HepG2 (cell line): ENCODE data around the gene AHSG. TPM values are rescaled to one million over a fixed set of nuclear protein-coding genes. Genes with fewer than 3 reads are reported as not detected.

ENCODE experiments used
- CREM ChIP-seq, 2 experiments: sonication (generic) in 1 of 2; formaldehyde crosslinking in 1 of 2; IDR thresholded peaks; 2 replicates each; pipeline versions ENCODE4 v1.4.0 to v1.6.1; 2016 to 2020; ENCODE audit warnings: antibody characterized with exemption in 1 of 2, mild to moderate bottlenecking in 1 of 2, missing genetic modification reagents in 1 of 2
- GATAD1 ChIP-seq: IDR thresholded peaks from 2 replicates; pipeline ENCODE4 v1.6.1; 2016; ENCODE audit warnings: missing genetic modification reagents, missing compliant biosample characterization
- GPN1 ChIP-seq: sonication (generic); formaldehyde crosslinking; IDR thresholded peaks from 2 replicates; pipeline ENCODE4 v1.5.1; 2020; ENCODE audit warnings: missing genetic modification reagents, borderline replicate concordance
- HDAC2 ChIP-seq: sonication (generic); formaldehyde crosslinking; IDR thresholded peaks from 2 replicates; pipeline ENCODE4 v1.4.0; 2020; ENCODE audit warnings: missing genetic modification reagents
- HNRNPK ChIP-seq: fragments of 200-400 bp; formaldehyde crosslinking; IDR thresholded peaks from 2 replicates; pipeline ENCODE4 v1.6.1; 2018; ENCODE audit warnings: low read length, low read depth, moderate library complexity, mild to moderate bottlenecking; ENCODE audit not compliant: poor library complexity, severe bottlenecking
- MED1 ChIP-seq: sonication (generic); formaldehyde crosslinking; IDR thresholded peaks from 2 replicates; pipeline ENCODE4 v1.4.0; 2020; ENCODE audit warnings: missing genetic modification reagents
- MIER2 ChIP-seq: IDR thresholded peaks from 2 replicates; pipeline ENCODE4 v1.6.1; 2016; ENCODE audit warnings: missing biosample characterization, missing genetic modification reagents
- MXI1 ChIP-seq: IDR thresholded peaks from 3 replicates; pipeline ENCODE4 v1.6.1; 2012; ENCODE audit warnings: low read depth, low read length, inconsistent platforms, borderline replicate concordance
- PAXIP1 ChIP-seq: sonication (generic); formaldehyde crosslinking; conservative IDR thresholded peaks from 2 replicates; pipeline ENCODE4 v1.4.0; 2020; ENCODE audit warnings: mild to moderate bottlenecking, missing genetic modification reagents, moderate library complexity
- RCOR2 ChIP-seq: IDR thresholded peaks from 2 replicates; pipeline ENCODE4 v1.6.1; 2016; ENCODE audit warnings: missing biosample characterization, missing genetic modification reagents
- RFX5 ChIP-seq: IDR thresholded peaks from 2 replicates; pipeline ENCODE4 v1.6.1; 2011; ENCODE audit warnings: low read depth, low read length, improper control_type of control experiment
- SMAD9 ChIP-seq: sonication (generic); formaldehyde crosslinking; IDR thresholded peaks from 2 replicates; pipeline ENCODE4 v1.5.1; 2020; ENCODE audit warnings: mild to moderate bottlenecking, missing genetic modification reagents
- SOX13 ChIP-seq, 3 experiments: fragments of 450-650 bp in 1 of 3; sonication (generic) in 1 of 3; formaldehyde crosslinking in 1 of 3; IDR thresholded peaks in 2 of 3; conservative IDR thresholded peaks in 1 of 3; 2 replicates each; pipeline versions ENCODE4 v1.5.0 to v1.6.1; 2016 to 2020; ENCODE audit warnings: antibody characterized with exemption in 1 of 3, mild to moderate bottlenecking in 1 of 3, missing compliant biosample characterization in 1 of 3, missing genetic modification reagents in 1 of 3, moderate library complexity in 1 of 3
- SSRP1 ChIP-seq: IDR thresholded peaks from 2 replicates; pipeline ENCODE4 v1.6.1; 2016; ENCODE audit warnings: control low read depth
- TMF1 ChIP-seq: sonication (generic); formaldehyde crosslinking; IDR thresholded peaks from 2 replicates; pipeline ENCODE4 v1.8.1; 2022; ENCODE audit warnings: low read depth, missing genetic modification reagents
- ZFAT ChIP-seq: sonication (generic); formaldehyde crosslinking; conservative IDR thresholded peaks from 2 replicates; pipeline ENCODE4 v1.8.1; 2023; ENCODE audit warnings: missing genetic modification reagents, inconsistent platforms
- ZNF33A ChIP-seq: sonication (generic); formaldehyde crosslinking; IDR thresholded peaks from 2 replicates; pipeline ENCODE4 v1.5.1; 2020; ENCODE audit warnings: missing genetic modification reagents, mild to moderate bottlenecking, moderate library complexity, borderline replicate concordance
- ZNF737 ChIP-seq: sonication (generic); formaldehyde crosslinking; IDR thresholded peaks from 2 replicates; pipeline ENCODE4 v1.5.0; 2020; ENCODE audit warnings: missing genetic modification reagents, mild to moderate bottlenecking, borderline replicate concordance
- ZNF792 ChIP-seq: IDR thresholded peaks from 2 replicates; pipeline ENCODE4 v1.6.1; 2016
- polyA plus RNA-seq, 8 experiments: library from polyadenylated mRNA; depleted of rRNA in 3 of 8; stranded (reverse) in 7 of 8; unstranded in 1 of 8; fragments of >200 nt; fragmentation: Illumina TruSeq in 4 of 8; extraction: Trizol in 4 of 8; gene quantifications; 2 replicates each; pipeline versions ENCODE4 v1.2.1 to v1.2.3, GENCODE V29; 2011 to 2016; ENCODE audit warnings: low read depth in 4 of 8, missing spikeins in 1 of 8, mixed read lengths in 1 of 8; ENCODE audit not compliant: insufficient read depth in 1 of 8
- total RNA-seq, 5 experiments: library from RNA; depleted of rRNA; stranded (reverse); fragments of >200 nt; fragmentation: Illumina TruSeq; extraction: Trizol; gene quantifications; 2 replicates each; pipeline ENCODE4 v1.2.3, GENCODE V29; 2016; ENCODE audit warnings: low read depth in 1 of 5
- TF ChIP-seq, protein P1 (sequence below): fragments of 450-650 bp; IDR thresholded peaks from 2 replicates; pipeline ENCODE4 v1.6.1; 2016
- TF ChIP-seq, protein P2 (sequence below): sonication (generic); formaldehyde crosslinking; IDR thresholded peaks from 2 replicates; pipeline ENCODE4 v1.8.0; 2022; ENCODE audit warnings: low read depth, missing genetic modification reagents
- TF ChIP-seq, protein P3 (sequence below): sonication (generic); formaldehyde crosslinking; IDR thresholded peaks from 2 replicates; pipeline ENCODE4 v1.4.0; 2020; ENCODE audit warnings: missing genetic modification reagents

Gene AHSG
- total and polyA plus RNA-seq, 2 of the 13 experiments (the other 11 are each of a cell fraction or from before 2014, with no cell fraction given), result 2,043 to 19,152 TPM

DNA sequence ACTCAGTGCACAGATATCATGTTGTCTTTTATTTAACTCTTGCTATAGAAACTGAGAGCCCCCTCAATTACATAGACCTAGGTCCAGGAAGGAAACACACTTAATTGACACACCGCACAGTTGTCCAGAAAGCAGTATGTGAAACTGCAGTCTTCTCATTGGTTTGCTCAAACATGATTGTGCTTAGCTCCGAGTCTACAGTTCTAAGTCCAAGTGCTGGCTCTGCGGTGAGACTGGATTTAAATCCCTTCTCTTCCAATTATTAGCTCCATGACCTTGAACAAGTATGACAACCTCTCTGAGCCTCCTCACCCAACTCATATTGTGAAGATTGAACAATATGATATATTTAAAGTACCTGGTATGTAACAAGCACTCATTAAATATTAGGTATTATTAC is 19.0 kb upstream of the AHSG start (continued):
- TF ChIP-seq SSRP1 (CRISPR knock-in tag) (no peak), ZNF737 (CRISPR knock-in tag) (no peak), SOX13 (IDR thresholded peaks at IDR 0.05) (no peak), SOX13 (CRISPR knock-in tag; conservative IDR thresholded peaks at IDR 0.05 in 1 of 2, IDR thresholded peaks at IDR 0.05 in 1 of 2) (peak in 1 of 2 experiments; percentile 30; a peak in 1 of 4 replicates), MIER2 (CRISPR knock-in tag) (no peak), HNRNPK (no peak), ZFAT (CRISPR knock-in tag) (no peak), ZNF792 (CRISPR knock-in tag) (0 out of 2 replicates have a peak, but pooled peaks have one; percentile 5), HDAC2 (CRISPR knock-in tag) (peak; percentile 63), MXI1 (no peak), TMF1 (no peak), RCOR2 (CRISPR knock-in tag) (0 out of 2 replicates have a peak, but pooled peaks have one; percentile 31), RFX5 (no peak), ZNF33A (CRISPR knock-in tag) (no peak), SMAD9 (CRISPR knock-in tag) (no peak), GATAD1 (CRISPR knock-in tag) (no peak), CREM (IDR thresholded peaks at IDR 0.05) (0 out of 2 replicates have a peak, but pooled peaks have one; percentile 25), CREM (CRISPR knock-in tag; IDR thresholded peaks at IDR 0.05) (no peak), GPN1 (CRISPR knock-in tag) (no peak), PAXIP1 (CRISPR knock-in tag) (peak; percentile 74), MED1 (peak; percentile 82; the same call in 1 of the 2 replicates)
- TF ChIP-seq, protein P1, sequence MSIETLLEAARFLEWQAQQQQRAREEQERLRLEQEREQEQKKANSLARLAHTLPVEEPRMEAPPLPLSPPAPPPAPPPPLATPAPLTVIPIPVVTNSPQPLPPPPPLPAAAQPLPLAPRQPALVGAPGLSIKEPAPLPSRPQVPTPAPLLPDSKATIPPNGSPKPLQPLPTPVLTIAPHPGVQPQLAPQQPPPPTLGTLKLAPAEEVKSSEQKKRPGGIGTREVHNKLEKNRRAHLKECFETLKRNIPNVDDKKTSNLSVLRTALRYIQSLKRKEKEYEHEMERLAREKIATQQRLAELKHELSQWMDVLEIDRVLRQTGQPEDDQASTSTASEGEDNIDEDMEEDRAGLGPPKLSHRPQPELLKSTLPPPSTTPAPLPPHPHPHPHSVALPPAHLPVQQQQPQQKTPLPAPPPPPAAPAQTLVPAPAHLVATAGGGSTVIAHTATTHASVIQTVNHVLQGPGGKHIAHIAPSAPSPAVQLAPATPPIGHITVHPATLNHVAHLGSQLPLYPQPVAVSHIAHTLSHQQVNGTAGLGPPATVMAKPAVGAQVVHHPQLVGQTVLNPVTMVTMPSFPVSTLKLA, result no peak
- TF ChIP-seq, protein P2, sequence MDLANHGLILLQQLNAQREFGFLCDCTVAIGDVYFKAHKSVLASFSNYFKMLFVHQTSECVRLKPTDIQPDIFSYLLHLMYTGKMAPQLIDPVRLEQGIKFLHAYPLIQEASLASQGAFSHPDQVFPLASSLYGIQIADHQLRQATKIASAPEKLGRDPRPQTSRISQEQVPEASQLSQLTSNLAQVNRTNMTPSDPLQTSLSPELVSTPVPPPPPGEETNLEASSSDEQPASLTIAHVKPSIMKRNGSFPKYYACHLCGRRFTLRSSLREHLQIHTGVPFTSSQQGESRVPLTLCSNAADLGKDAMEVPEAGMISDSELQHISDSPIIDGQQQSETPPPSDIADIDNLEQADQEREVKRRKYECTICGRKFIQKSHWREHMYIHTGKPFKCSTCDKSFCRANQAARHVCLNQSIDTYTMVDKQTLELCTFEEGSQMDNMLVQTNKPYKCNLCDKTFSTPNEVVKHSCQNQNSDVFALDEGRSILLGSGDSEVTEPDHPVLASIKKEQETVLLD (CRISPR knock-in tag), result no peak
- TF ChIP-seq, protein P3, sequence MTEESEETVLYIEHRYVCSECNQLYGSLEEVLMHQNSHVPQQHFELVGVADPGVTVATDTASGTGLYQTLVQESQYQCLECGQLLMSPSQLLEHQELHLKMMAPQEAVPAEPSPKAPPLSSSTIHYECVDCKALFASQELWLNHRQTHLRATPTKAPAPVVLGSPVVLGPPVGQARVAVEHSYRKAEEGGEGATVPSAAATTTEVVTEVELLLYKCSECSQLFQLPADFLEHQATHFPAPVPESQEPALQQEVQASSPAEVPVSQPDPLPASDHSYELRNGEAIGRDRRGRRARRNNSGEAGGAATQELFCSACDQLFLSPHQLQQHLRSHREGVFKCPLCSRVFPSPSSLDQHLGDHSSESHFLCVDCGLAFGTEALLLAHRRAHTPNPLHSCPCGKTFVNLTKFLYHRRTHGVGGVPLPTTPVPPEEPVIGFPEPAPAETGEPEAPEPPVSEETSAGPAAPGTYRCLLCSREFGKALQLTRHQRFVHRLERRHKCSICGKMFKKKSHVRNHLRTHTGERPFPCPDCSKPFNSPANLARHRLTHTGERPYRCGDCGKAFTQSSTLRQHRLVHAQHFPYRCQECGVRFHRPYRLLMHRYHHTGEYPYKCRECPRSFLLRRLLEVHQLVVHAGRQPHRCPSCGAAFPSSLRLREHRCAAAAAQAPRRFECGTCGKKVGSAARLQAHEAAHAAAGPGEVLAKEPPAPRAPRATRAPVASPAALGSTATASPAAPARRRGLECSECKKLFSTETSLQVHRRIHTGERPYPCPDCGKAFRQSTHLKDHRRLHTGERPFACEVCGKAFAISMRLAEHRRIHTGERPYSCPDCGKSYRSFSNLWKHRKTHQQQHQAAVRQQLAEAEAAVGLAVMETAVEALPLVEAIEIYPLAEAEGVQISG (CRISPR knock-in tag), result no peak
